ENCODE data around the gene TADA2B.

Gene TADA2B

GRCh38 chr4:7041801-7042502, 1.2 kb upstream of the TADA2B start:
- no peak for DNase-seq

- peak; percentile 96 for DNase-seq
These were observed 479 bp upstream of the TADA2B start for GRCh38 chr4:7042503-7043283.

DNA sequence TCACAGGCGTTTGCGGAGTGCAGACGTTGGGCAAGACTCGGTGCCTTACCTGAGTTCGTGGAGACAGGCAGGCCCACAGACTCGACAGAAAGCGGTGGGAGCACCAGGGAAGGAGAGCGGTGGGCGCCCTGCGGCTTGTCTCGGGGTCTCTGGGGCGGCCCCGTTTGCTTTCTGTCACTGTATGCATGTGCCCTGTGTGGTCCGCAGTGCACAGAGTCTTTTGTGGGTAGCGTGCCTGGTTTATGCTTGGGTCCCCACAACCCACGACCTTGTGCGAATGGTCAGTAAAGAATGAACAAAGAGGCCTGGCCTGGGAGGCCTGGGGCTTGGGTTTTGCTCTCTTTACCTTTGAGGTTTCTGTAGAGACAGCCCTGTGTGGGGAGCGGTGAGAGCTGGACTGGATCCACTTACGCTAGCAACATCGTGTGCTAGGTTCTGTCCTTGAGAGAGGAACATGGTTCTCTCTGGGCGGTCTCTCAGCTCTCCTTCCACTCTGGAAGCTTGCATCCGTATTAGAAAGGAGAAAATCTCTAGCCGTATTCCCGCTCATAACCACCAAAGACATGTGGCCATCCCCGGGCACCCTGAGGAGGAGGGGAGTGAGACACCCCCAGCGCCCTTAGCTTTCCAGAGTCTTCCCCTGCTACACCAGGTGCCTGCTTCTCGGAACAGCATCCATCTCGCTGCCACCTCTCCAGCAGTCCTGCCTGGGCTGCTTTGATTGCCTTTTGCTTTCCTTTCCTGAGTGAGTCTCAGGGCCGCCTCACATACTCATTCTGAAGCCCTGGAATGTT, 1.2 kb downstream of the TADA2B start:
- DNase-seq = no peak

GRCh38 chr4:7045553-7045952, 2.4 kb downstream of the TADA2B start:
- no peak for DNase-seq

- no peak for DNase-seq
These were observed 3.1 kb downstream of the TADA2B start for GRCh38 chr4:7045961-7046921.

DNA sequence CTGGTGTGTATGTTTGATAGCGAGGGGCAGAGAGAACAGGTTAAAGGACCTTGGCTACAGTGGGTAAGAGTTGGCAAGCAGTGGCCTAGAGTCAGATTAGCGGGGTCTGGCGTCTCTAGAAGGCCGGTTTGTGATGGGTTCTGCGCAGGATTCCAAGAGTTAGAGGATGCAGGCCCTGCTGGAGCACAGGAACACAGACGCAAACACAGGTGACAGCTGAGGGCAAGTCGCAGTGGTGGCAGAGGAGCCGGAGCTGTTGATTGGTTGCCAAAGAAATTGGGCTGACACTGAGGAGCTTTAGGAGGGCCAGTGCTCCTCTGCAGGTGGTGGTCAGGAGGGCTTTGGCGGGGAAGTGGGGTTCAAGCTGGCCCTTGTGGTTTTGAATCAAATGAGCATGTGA, 3.8 kb downstream of the TADA2B start:
- no peak for DNase-seq

DNA sequence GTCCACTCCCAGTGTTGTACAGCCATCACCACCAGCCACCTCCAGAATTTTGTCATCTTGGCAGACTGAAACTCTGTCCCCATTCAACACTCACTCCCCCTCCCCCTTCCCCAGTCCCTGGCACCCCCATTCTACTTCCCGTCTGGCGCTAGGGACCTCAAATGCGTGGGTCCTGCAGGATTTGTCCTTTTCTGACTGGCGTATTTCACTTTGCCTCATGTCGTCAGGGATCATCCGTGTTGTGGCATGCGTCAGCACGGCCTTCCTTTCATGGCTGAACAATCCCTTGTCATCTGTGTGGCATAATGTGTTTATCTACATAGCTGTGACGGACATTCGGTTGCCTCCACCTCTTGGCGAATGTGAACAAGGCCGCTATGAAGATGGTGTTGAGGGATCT, 5.5 kb downstream of the TADA2B start:
- DNase-seq = no peak

DNA sequence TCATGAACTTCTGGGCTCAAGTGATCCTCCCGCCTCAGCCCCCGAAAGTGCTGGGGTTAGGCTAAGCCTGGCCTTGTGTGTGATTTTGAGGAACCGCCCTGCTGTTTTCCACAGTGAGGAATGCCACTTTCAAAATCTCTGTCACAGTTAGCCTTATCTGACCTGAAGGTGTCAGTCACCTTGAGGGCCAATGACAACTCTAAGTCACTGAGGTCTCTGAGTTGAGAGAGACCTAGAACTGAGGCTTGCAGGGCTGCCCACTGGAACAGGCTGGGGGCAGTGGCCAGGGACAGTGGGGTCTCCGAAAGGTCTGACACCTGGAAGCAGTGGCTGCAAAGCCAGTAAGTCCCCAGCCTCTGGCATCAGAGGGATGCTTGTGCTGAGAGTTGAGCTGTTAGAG, 6.1 kb downstream of the TADA2B start:
- DNase-seq = no peak

GRCh38 chr4:7049739-7050138, 6.6 kb downstream of the TADA2B start:
- no peak for DNase-seq

GRCh38 chr4:7050481-7051143, 7.4 kb downstream of the TADA2B start:
- DNase-seq = no peak

DNA sequence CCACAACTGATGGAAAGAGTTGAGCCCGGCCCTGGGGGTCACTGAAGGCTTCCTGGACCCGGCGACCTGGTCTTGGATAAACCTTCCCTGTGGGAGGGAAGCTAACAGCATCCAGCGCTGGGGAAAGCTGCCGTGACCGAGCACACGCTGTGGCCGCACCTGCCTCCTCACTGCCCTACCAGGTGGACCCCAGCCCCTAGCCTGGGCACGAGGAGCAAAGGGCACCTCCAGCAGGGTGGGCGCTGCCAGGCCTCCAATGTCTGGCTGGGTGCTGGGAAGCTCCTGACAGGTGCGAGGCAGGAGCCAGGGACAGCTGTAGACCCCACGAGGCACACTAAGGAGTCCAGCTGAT, 7.9 kb downstream of the TADA2B start:
- DNase-seq = no peak

- no peak for DNase-seq
These were observed 8.7 kb downstream of the TADA2B start for GRCh38 chr4:7051905-7052304.

DNA sequence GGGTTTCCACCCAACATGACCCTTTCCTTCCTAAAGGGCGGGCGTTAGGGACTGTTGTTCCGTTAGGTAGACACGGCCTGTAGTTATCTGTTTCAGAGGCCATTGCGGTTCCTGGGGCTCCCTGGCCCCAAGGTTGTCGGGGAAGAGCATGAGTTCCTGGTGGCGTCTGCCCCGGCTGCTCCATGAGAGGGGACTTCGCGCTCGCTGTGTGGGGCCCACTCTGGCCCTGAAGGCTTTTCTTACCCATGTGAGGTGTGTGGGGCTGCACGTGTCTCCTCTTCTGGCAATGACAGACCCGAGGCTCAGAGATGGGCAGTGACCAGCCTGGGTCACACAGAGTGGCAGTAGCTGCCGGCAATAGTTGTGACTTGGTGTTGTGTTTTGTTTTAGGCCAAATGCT, 9.1 kb downstream of the TADA2B start:
- no peak for DNase-seq

DNA sequence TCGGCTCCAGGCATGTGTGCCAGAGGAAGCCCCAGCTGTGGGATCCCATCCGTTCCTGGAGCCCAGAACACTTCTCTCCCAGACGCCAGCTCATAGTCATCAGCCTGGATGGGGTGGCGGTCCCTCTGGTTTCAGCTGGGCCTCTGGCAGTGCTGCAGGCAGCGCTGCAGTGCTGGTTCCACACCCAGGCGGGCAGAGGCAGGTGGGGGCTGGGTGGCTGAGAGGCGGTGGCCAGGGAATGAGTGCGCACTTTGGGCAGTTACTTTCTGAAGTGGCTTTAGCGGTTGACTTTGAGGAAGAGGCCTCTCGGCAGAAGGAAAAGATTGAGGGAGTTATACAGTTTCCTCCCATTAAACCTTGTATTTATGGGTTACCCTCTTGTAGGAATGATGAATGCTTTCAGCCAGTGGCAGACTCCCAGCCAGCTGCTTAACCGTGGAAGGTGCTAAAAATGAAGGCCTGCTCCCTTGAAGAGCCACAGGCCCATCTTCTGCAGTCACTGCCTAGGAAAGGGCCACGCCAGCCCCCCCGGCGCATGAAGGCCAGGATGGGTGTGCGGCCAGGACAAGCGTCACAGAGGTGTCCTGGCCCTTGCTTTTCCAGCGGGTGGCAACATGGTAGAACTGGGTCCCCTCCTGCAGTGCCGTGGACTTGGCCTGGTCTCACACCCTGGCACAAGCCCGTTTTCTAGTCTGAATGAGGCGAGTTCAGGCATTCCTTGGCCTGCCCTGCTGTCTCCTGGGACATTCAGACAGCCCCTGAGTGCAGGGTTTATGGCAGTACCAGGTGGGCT, 9.9 kb downstream of the TADA2B start:
- DNase-seq = no peak

- no peak for DNase-seq
These were observed 11.1 kb downstream of the TADA2B start for GRCh38 chr4:7054106-7054880.

DNA sequence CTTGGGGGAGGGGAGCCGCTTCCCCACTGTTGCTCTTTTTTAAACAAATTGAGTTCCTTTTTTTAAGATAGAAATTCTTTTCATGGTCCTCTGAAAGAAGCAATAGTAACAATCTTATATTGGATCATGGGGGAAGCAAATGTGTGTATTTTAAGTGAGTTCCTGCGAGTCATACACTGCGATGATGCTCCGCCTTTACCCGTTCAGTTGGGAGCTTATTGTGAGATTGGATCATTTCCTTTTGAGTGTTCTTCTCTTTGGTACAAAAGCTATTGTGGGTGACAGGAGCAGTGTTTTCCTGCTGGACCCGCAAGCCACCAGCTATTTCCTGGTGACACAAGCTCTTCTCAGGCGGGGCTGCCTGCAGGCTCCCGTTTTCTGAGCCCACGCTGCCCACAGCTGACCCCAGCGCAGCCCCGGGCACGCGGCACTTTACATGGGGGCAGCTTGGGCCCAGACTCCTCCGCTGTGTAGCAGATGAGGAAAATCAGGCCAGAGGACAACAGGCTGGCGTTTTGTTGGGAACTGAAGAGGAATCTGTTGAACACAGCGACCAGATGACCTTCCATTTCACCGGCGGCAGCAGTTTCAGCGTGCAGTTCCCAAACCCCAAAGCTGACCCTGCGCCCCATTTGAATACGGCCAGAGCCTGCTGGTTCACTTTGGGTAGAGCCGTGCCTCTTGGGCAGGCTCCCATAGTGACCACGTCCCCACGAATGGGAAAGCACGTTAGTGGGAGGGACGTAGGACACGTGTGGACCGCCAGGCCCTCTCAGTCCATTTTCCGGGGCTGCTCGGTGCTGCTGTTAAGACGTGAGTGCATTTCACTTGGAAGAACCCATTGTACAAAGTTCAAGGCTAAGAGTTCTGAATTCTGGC, 12.2 kb downstream of the TADA2B start:
- DNase-seq = no peak

GRCh38 chr4:7055990-7056325, 12.8 kb downstream of the TADA2B start:
- DNase-seq = no peak

- no peak for DNase-seq
These were observed 15.6 kb downstream of the TADA2B start for GRCh38 chr4:7058792-7059191.

DNA sequence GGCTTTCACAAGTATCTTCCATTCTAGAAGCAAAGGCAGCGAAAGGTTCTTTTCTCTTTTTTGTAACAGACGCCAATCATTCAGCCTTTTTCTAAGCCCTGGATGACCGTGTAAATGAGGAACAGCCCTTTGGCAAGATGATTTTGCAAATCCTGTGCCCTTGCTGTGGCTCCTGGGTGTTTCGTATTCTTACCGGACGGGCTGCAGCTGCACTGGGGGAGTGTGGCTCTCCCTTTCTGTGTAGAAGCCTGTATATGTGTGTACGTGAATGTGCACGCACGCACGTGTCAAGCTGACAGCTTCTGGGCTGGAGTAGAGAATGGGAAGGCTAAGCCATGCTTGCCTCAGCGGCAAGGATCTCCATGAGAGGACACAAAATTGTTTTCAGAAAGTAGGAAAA, 16.5 kb downstream of the TADA2B start:
- no peak for DNase-seq
